ENCODE results near the gene DENND2D. TPM values are rescaled to one million over a fixed set of nuclear protein-coding genes. Genes with fewer than 3 reads are reported as not detected.

DENND2D gene
- 49.5 TPM for total RNA-seq

GRCh38 chr1:111199881-111200801 lies at the start of gene DENND2D:
DENND2D (minus strand) TSS chr1:111200646; CDS start chr1:111200459, 187 bp downstream.
- H3K4me3 ChIP-seq (ENCODE audit: low read length), result peak within 1 kb of the TSS; percentile 55

GRCh38 chr1:111249960-111250359 lies 49.5 kb upstream of the DENND2D start:
- Histone ChIP-seq H3K9me3 (ENCODE audit: low read depth, low read length) (no peaks in the 10 kb centered on the region), H3K27me3 (ENCODE audit: insufficient read depth, low read length) (no peaks in the 10 kb centered on the region), H3K4me3 (ENCODE audit: low read length) (no peak overlapping the region), H3K4me1 (ENCODE audit: insufficient read depth, low read length) (peaks cover 6% of the 10 kb centered on the region)

More at GRCh38 chr1:111199881-111200801, at the start of gene DENND2D:
- Histone ChIP-seq H3K27me3 (ENCODE audit: insufficient read depth, low read length) (no peaks in the 10 kb centered on the region), H3K4me1 (ENCODE audit: insufficient read depth, low read length) (peaks cover 94% of the 10 kb centered on the region), H3K9me3 (ENCODE audit: low read depth, low read length) (no peaks in the 10 kb centered on the region)

GRCh38 chr1:111247125-111247838 lies 46.8 kb upstream of the DENND2D start:
- no peaks in the 10 kb centered on the region for H3K27me3 ChIP-seq (ENCODE audit: insufficient read depth, low read length)
- H3K4me3 ChIP-seq (ENCODE audit: low read length), result no peak overlapping the region
- no peaks in the 10 kb centered on the region for H3K9me3 ChIP-seq (ENCODE audit: low read depth, low read length)
- H3K4me1 ChIP-seq (ENCODE audit: insufficient read depth, low read length), result peaks cover 6% of the 10 kb centered on the region

GRCh38 chr1:111242805-111243523 lies 42.5 kb upstream of the DENND2D start:
- H3K27me3 ChIP-seq (ENCODE audit: insufficient read depth, low read length), result no peaks in the 10 kb centered on the region
- H3K9me3 ChIP-seq (ENCODE audit: low read depth, low read length), result no peaks in the 10 kb centered on the region
- H3K4me1 ChIP-seq (ENCODE audit: insufficient read depth, low read length), result no peaks in the 10 kb centered on the region
- H3K4me3 ChIP-seq (ENCODE audit: low read length), result no peak overlapping the region

- Histone ChIP-seq H3K27me3 (ENCODE audit: insufficient read depth, low read length) (no peaks in the 10 kb centered on the region), H3K4me1 (ENCODE audit: insufficient read depth, low read length) (no peaks in the 10 kb centered on the region), H3K9me3 (ENCODE audit: low read depth, low read length) (no peaks in the 10 kb centered on the region), H3K4me3 (ENCODE audit: low read length) (no peak overlapping the region)
These were observed 41.4 kb upstream of the DENND2D start for GRCh38 chr1:111241797-111242196.

GRCh38 chr1:111238056-111238795 lies 37.8 kb upstream of the DENND2D start:
- Histone ChIP-seq H3K27me3 (ENCODE audit: insufficient read depth, low read length) (no peaks in the 10 kb centered on the region), H3K4me3 (ENCODE audit: low read length) (no peak overlapping the region), H3K4me1 (ENCODE audit: insufficient read depth, low read length) (no peaks in the 10 kb centered on the region), H3K9me3 (ENCODE audit: low read depth, low read length) (no peaks in the 10 kb centered on the region)

GRCh38 chr1:111236806-111237205 lies 36.4 kb upstream of the DENND2D start:
- Histone ChIP-seq H3K27me3 (ENCODE audit: insufficient read depth, low read length) (no peaks in the 10 kb centered on the region), H3K4me1 (ENCODE audit: insufficient read depth, low read length) (no peaks in the 10 kb centered on the region), H3K9me3 (ENCODE audit: low read depth, low read length) (no peaks in the 10 kb centered on the region), H3K4me3 (ENCODE audit: low read length) (no peak overlapping the region)

GRCh38 chr1:111236379-111236778 lies 35.9 kb upstream of the DENND2D start:
- no peak overlapping the region for H3K4me3 ChIP-seq (ENCODE audit: low read length)

GRCh38 chr1:111234866-111235265 lies 34.4 kb upstream of the DENND2D start:
- no peak overlapping the region for H3K4me3 ChIP-seq (ENCODE audit: low read length)
- H3K4me1 ChIP-seq (ENCODE audit: insufficient read depth, low read length), result peaks cover 6% of the 10 kb centered on the region
- H3K27me3 ChIP-seq (ENCODE audit: insufficient read depth, low read length), result no peaks in the 10 kb centered on the region
- no peaks in the 10 kb centered on the region for H3K9me3 ChIP-seq (ENCODE audit: low read depth, low read length)

More at GRCh38 chr1:111236379-111236778, 35.9 kb upstream of the DENND2D start:
- H3K4me1 ChIP-seq (ENCODE audit: insufficient read depth, low read length), result no peaks in the 10 kb centered on the region
- no peaks in the 10 kb centered on the region for H3K9me3 ChIP-seq (ENCODE audit: low read depth, low read length)
- no peaks in the 10 kb centered on the region for H3K27me3 ChIP-seq (ENCODE audit: insufficient read depth, low read length)

- Histone ChIP-seq H3K4me1 (ENCODE audit: insufficient read depth, low read length) (peaks cover 6% of the 10 kb centered on the region), H3K4me3 (ENCODE audit: low read length) (no peak overlapping the region), H3K27me3 (ENCODE audit: insufficient read depth, low read length) (no peaks in the 10 kb centered on the region), H3K9me3 (ENCODE audit: low read depth, low read length) (no peaks in the 10 kb centered on the region)
These were observed 33.8 kb upstream of the DENND2D start for GRCh38 chr1:111234258-111234657.

- Histone ChIP-seq H3K27me3 (ENCODE audit: insufficient read depth, low read length) (no peaks in the 10 kb centered on the region), H3K4me1 (ENCODE audit: insufficient read depth, low read length) (peaks cover 22% of the 10 kb centered on the region), H3K4me3 (ENCODE audit: low read length) (no peak overlapping the region), H3K9me3 (ENCODE audit: low read depth, low read length) (no peaks in the 10 kb centered on the region)
These were observed 31.7 kb upstream of the DENND2D start for GRCh38 chr1:111232134-111232533.

GRCh38 chr1:111228748-111229126 lies 28.3 kb upstream of the DENND2D start:
- Histone ChIP-seq H3K9me3 (ENCODE audit: low read depth, low read length) (no peaks in the 10 kb centered on the region), H3K4me3 (ENCODE audit: low read length) (no peak overlapping the region), H3K27me3 (ENCODE audit: insufficient read depth, low read length) (no peaks in the 10 kb centered on the region), H3K4me1 (ENCODE audit: insufficient read depth, low read length) (peaks cover 39% of the 10 kb centered on the region)

GRCh38 chr1:111227851-111228747 lies 27.7 kb upstream of the DENND2D start:
- H3K4me1 ChIP-seq (ENCODE audit: insufficient read depth, low read length), result peaks cover 44% of the 10 kb centered on the region
- no peaks in the 10 kb centered on the region for H3K27me3 ChIP-seq (ENCODE audit: insufficient read depth, low read length)
- no peaks in the 10 kb centered on the region for H3K9me3 ChIP-seq (ENCODE audit: low read depth, low read length)
- no peak overlapping the region for H3K4me3 ChIP-seq (ENCODE audit: low read length)
